Keratinocyte (primary cell): ENCODE results near the gene PRRC1.

ENCODE experiments used
- CTCF ChIP-seq, 3 experiments: IDR thresholded peaks in 1 of 3; conservative IDR thresholded peaks in 1 of 3; optimal IDR thresholded peaks in 1 of 3; 2 replicates in 2 of 3; 3 replicates in 1 of 3; pipeline versions ENCODE3 to v1.5.1; 2011; ENCODE audit warnings: low read length in 3 of 3, mild to moderate bottlenecking in 3 of 3, moderate library complexity in 2 of 3, control low read depth in 1 of 3, inconsistent platforms in 1 of 3; ENCODE audit not compliant: insufficient read depth in 2 of 3; ENCODE audit errors: extremely low read depth in 1 of 3
- EZH2 ChIP-seq: IDR thresholded peaks from one replicate; pipeline ENCODE4 v1.6.1; 2012; ENCODE audit warnings: inconsistent platforms, mild to moderate bottlenecking, low read length, moderate library complexity

GRCh38 chr5:127586811-127587210 lies 69.4 kb downstream of the PRRC1 start:
- TF ChIP-seq CTCF (optimal IDR thresholded peaks at IDR 0.05 in 1 of 3, IDR thresholded peaks at IDR 0.05 in 1 of 3, conservative IDR thresholded peaks at IDR 0.05 in 1 of 3; ENCODE audit: extremely low read depth in 1 of 3, insufficient read depth in 2 of 3, low read length in 3 of 3) (no peak), EZH2 (no peak)
